Fibroblast of the conjunctiva (primary cell): Measurements from ENCODE around the gene CTIF.

Experiments used
- DNase-seq: peaks from one replicate; pipeline ENCODE4 v3.0.0-alpha.2; 2010; ENCODE audit warnings: low read depth

CTIF gene

GRCh38 chr18:48668466-48669179, 129.8 kb downstream of the CTIF start:
- no peak for DNase-seq

GRCh38 chr18:48669180-48669675, 130.4 kb downstream of the CTIF start:
- no peak for DNase-seq

- DNase-seq = no peak
Observed at GRCh38 chr18:48669991-48670750, 131.3 kb downstream of the CTIF start.

- DNase-seq = no peak
Observed at GRCh38 chr18:48670751-48671560, 132.1 kb downstream of the CTIF start.

GRCh38 chr18:48671561-48671945, 132.7 kb downstream of the CTIF start:
- no peak for DNase-seq

DNA sequence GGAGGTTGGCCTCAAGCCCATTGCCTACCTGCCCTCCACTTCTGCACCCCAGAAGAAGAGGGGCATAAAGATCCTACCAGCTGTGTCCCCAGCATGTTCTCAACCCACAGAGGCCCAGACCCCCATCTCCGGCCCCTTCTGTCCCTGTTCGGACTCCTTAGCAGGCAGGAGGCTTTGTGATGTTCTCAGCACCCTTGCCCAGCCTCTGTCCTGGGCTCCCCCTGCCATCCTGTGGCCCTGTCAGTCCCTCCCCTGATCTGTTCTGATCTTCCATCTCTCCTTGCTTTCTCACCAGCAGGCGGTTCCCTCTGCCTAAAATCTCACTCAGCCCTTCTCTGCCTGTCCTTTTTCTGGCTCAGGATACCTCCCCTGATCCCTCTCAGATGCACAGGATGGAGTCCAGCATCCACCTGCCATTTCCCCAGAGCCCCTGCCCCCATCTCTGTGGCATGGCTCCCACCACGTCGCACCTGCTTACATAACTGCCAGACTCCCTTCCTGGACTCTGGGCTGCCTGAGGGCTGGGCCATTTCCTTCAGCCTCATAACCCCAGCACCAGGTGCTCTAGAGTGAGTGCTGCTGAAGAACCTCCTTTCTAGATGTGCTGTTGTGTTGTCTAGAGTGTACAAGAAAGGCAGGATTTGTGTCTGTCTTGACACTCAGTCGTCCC, 134.0 kb downstream of the CTIF start:
- no peak for DNase-seq

DNA sequence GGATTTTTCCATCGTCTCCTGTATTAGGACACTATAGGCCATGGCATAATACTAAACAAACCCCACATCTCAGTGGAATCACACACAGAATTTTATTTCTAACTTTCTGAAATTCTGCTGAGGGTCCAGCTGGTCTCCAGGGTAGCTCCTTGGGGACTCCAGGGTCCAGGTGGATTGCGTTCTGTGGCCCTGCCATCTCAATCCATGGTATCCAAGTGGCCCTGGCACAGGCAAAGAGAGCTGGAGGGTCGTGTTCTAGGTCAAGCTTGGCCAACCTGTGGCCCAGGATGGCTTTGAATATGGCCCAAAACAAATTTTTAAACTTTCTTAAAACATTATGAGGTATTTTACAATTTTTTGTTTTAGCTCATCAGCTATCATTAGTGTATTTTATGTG, 134.6 kb downstream of the CTIF start:
- no peak for DNase-seq

- no peak for DNase-seq
Observed at GRCh38 chr18:48673853-48674721, 135.3 kb downstream of the CTIF start.

DNA sequence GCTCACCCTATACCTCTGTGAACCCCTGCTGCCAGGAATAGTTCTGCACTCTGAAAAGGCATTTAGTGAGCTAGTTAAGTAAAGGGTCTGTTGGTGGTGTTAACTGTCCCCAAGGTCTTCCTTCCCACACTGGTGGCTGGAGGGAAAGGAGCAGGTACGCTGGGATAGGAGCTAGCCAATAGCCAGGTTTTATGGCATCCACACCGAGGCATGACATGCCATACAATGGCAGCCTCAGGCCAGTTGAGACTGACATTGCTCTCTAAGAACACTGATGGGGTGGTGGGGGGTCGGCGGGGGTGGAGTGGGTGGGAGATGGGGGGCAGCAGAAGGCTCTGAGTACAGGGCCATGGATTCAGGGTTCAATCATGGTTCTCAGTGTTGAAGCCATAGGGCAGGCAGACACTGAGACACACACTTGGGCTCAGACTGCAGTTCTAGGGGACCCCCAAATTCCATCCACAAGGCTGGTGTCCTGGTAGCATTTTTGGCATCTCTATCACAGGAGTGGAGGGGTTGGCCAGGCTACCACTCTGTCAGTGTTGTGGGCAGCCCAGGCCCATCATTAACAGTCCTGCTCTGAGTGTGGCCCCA, 136.0 kb downstream of the CTIF start:
- DNase-seq = no peak

GRCh38 chr18:48675352-48675761, 136.5 kb downstream of the CTIF start:
- DNase-seq = peak; percentile 77

GRCh38 chr18:48675912-48676311, 137.1 kb downstream of the CTIF start:
- no peak for DNase-seq

- DNase-seq = no peak
Observed at GRCh38 chr18:48676346-48676745, 137.5 kb downstream of the CTIF start.

- peak; percentile 23 for DNase-seq
Observed at GRCh38 chr18:48676756-48677368, 138.0 kb downstream of the CTIF start.

DNA sequence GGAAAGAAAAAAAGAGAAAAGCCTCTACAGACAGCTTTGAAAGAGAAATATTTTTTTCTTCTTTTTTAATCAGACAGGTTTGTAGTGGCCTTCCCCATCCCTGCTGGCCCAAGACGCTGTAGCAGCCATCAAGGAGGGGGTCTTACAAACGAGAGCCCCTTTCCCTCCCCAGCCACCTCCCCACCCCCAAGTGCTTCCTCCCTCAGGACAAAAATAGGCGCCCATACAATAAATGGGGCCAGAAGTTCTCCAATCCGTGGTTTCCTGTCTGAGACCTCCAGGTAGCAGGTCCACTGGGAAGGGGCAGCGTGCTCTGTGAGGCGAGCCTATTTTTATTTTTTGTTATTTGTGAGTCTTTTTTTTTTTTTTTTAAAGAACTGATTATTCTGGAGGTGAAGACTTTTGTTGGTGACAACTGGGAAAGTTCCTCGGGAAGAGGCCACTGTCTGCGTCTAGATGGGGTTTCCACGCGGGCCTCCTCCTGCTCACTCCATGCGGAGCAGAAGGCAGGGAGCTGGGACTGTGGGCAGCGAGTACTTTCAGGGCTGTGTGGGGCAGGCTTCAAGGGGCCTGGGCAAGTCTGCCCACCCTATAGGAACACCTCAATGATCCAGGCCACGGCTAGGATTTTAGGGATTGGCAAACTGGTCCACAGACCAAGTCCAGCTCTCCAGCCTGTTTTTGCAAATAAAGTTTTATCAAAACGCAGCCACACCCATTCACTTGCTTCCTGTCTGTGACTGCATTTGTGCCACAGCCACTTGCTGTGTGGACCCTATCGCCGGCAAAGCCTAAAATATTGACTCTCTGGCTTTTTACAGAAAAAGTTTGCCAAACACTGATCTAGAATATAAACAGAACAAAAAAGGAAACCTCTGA, 139.6 kb downstream of the CTIF start:
- no peak for DNase-seq

DNA sequence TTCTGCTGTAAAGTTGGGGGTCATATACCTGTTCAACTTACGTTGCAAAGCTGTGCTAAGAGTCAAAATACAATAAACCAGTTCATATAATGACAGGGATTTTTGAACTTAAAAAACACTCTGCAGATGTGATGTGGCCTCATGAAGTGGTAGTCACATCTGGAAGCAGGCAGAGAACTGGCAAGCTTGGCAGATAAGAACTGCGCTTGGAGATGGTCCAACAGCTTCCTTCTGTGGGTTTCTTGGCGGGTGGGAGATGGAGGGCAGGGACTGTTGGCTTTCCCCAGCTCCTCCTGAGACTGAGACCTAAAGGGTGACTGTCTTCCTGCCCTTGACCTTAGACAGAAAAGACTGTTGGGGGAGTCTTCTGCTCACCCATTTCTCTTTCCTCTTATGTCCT, 140.4 kb downstream of the CTIF start:
- peak; percentile 20 for DNase-seq

GRCh38 chr18:48680339-48681250, 141.8 kb downstream of the CTIF start:
- no peak for DNase-seq

DNA sequence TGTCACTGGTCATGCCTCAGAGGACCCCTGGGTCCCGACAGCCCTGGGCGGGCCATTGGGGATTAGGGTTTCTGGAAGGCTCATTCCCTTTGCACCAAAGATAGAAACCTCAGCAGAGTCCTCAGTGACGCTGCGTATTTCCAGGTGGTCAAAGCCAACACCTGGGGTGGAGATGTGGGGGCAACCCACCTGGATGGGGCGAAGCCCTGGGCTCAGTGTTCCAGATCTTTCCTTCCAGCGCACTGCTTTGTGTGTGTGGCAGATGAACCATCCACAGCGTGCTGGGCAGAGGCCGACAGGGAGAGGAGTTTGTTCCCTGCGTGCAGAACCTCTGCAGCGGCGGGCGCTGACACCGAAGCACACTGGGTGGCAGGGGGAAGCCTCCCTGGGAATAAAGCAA, 143.9 kb downstream of the CTIF start:
- no peak for DNase-seq

DNA sequence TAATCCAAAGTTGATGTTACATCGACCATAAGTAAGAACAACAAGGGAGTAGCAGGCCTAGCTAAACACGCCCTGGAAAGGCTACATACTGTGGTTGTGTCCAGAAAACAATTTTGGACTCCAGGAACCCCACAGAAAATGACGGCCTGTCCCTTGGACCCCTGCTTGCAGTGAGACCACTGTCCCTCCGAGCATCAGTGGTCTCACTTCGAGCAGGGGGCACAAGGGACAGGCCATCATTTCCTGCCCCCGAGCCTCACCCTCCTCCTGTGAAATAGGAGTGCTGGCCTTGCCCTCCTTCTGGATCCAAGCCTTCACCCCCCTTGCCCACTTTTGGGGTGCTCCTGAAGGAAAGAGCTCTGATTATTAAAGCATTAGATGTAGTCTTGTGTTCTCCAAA, 144.4 kb downstream of the CTIF start:
- DNase-seq = no peak
